HEK293 (cell line): ENCODE data around the gene CDCP1.

Experiments
- CTCF ChIA-PET: fragments of 350-600 bp; formaldehyde crosslinking; extraction: SDS; loops from one replicate; lab custom pipeline; 2021; ENCODE audit warnings: antibody characterized with exemption; lab: Yijun Ruan, JAX
- POLR2A ChIA-PET: fragments of 300-600 bp; formaldehyde crosslinking; extraction: SDS; loops from one replicate; lab custom pipeline; 2020; ENCODE audit warnings: antibody characterized with exemption, inconsistent platforms; lab: Yijun Ruan, JAX
- H3K27ac ChIP-seq: fragments of 200-500 bp; sonication (Bioruptor generic); 2 replicates; pipeline ENCODE4 v1.5.1; 2014; ENCODE audit warnings: low read depth, low read length, control low read depth, inconsistent platforms; ENCODE audit errors: extremely low read depth
- H3K36me3 ChIP-seq, 2 experiments: fragments of 200-500 bp in 1 of 2; sonication (Bioruptor generic) in 1 of 2; 1 replicate in 1 of 2; 2 replicates in 1 of 2; pipeline ENCODE4 v1.5.1; 2014 to 2017; ENCODE audit warnings: inconsistent platforms in 2 of 2, low read length in 2 of 2; ENCODE audit not compliant: control insufficient read depth in 2 of 2, insufficient read depth in 1 of 2
- H3K4me1 ChIP-seq: fragments of 200-500 bp; sonication (Bioruptor generic); 2 replicates; pipeline ENCODE4 v1.5.1; 2014; ENCODE audit warnings: mild to moderate bottlenecking, low read length, inconsistent platforms; ENCODE audit not compliant: control insufficient read depth, insufficient read depth
- H3K4me3 ChIP-seq: 2 replicates; pipeline ENCODE4 v1.5.1; 2011; ENCODE audit warnings: low read depth, mild to moderate bottlenecking, control low read depth, low read length, moderate library complexity
- H3K9me3 ChIP-seq: fragments of 200-500 bp; sonication (Bioruptor generic); 2 replicates; pipeline ENCODE4 v1.5.1; 2014; ENCODE audit warnings: low read depth, low read length, inconsistent platforms; ENCODE audit not compliant: control insufficient read depth, insufficient read depth
- BCL11B ChIP-seq: fragments of 450-650 bp; formaldehyde crosslinking; IDR thresholded peaks from 2 replicates; pipeline ENCODE4 v1.5.1; 2016; ENCODE audit warnings: low read depth, missing biosample characterization, missing genetic modification characterization
- KLF10 ChIP-seq: fragments of 450-650 bp; IDR thresholded peaks from 2 replicates; pipeline ENCODE4 v1.5.1; 2018; ENCODE audit warnings: missing biosample characterization, mild to moderate bottlenecking, missing genetic modification characterization
- PRDM1 ChIP-seq: fragments of 450-650 bp; formaldehyde crosslinking; IDR thresholded peaks from 2 replicates; pipeline ENCODE4; 2016; ENCODE audit warnings: missing biosample characterization, missing genetic modification characterization
- SP7 ChIP-seq: fragments of 450-650 bp; formaldehyde crosslinking; IDR thresholded peaks from 2 replicates; pipeline ENCODE4 v1.5.1; 2016; ENCODE audit warnings: missing biosample characterization, missing genetic modification characterization
- WT1 ChIP-seq: fragments of 450-650 bp; formaldehyde crosslinking; IDR thresholded peaks from 2 replicates; pipeline ENCODE4 v1.5.1; 2016; ENCODE audit warnings: missing biosample characterization, missing genetic modification characterization
- ZNF133 ChIP-seq: fragments of 450-650 bp; formaldehyde crosslinking; IDR thresholded peaks from 2 replicates; pipeline ENCODE4 v1.5.1; 2016; ENCODE audit warnings: missing biosample characterization, missing genetic modification characterization
- ZNF146 ChIP-seq: fragments of 450-650 bp; formaldehyde crosslinking; IDR thresholded peaks from 2 replicates; pipeline ENCODE4 v1.5.1; 2016; ENCODE audit warnings: missing biosample characterization, missing genetic modification characterization
- ZNF157 ChIP-seq: fragments of 450-650 bp; formaldehyde crosslinking; IDR thresholded peaks from 2 replicates; pipeline ENCODE4 v1.5.1; 2016; ENCODE audit warnings: missing biosample characterization, missing genetic modification characterization
- ZNF19 ChIP-seq: fragments of 450-650 bp; formaldehyde crosslinking; IDR thresholded peaks from 2 replicates; pipeline ENCODE4; 2016; ENCODE audit warnings: missing biosample characterization, missing genetic modification characterization, low read depth
- ZNF514 ChIP-seq: fragments of 450-650 bp; formaldehyde crosslinking; IDR thresholded peaks from 2 replicates; pipeline ENCODE4 v1.5.1; 2016; ENCODE audit warnings: missing biosample characterization, missing genetic modification characterization
- ZNF600 ChIP-seq: fragments of 450-650 bp; formaldehyde crosslinking; IDR thresholded peaks from 2 replicates; pipeline ENCODE4 v1.5.1; 2016; ENCODE audit warnings: missing biosample characterization, missing genetic modification characterization
- ZNF624 ChIP-seq: fragments of 450-650 bp; formaldehyde crosslinking; IDR thresholded peaks from 2 replicates; pipeline ENCODE4 v1.5.1; 2017; ENCODE audit warnings: missing biosample characterization, missing genetic modification characterization
- ZNF707 ChIP-seq: fragments of 450-650 bp; formaldehyde crosslinking; IDR thresholded peaks from 2 replicates; pipeline ENCODE4 v1.5.1; 2016; ENCODE audit warnings: missing biosample characterization, missing genetic modification characterization
- ZNF747 ChIP-seq: fragments of 450-650 bp; formaldehyde crosslinking; IDR thresholded peaks from 2 replicates; pipeline ENCODE4 v1.5.1; 2016; ENCODE audit warnings: missing biosample characterization, missing genetic modification characterization
- ZNF792 ChIP-seq: fragments of 450-650 bp; formaldehyde crosslinking; IDR thresholded peaks from 2 replicates; pipeline ENCODE4 v1.5.1; 2016; ENCODE audit warnings: missing biosample characterization, missing genetic modification characterization
- ZXDB ChIP-seq: fragments of 450-650 bp; formaldehyde crosslinking; IDR thresholded peaks from 2 replicates; pipeline ENCODE4 v1.5.1; 2016; ENCODE audit warnings: missing biosample characterization, missing genetic modification characterization
- TF ChIP-seq, protein P1 (sequence below): fragments of 450-650 bp; formaldehyde crosslinking; optimal IDR thresholded peaks from 2 replicates; pipeline ENCODE3; 2016; ENCODE audit warnings: missing biosample characterization, mild to moderate bottlenecking, missing genetic modification characterization
- TF ChIP-seq, protein P2 (sequence below): fragments of 450-650 bp; formaldehyde crosslinking; IDR thresholded peaks from 2 replicates; pipeline ENCODE4 v1.5.0; 2017; ENCODE audit warnings: missing biosample characterization, missing genetic modification characterization, borderline replicate concordance
- TF ChIP-seq, protein P3 (sequence below): fragments of 450-650 bp; formaldehyde crosslinking; IDR thresholded peaks from 2 replicates; pipeline ENCODE4 v1.5.1; 2016; ENCODE audit warnings: missing biosample characterization, missing genetic modification characterization
- TF ChIP-seq, protein P4 (sequence below): fragments of 450-650 bp; formaldehyde crosslinking; IDR thresholded peaks from 2 replicates; pipeline ENCODE4 v1.5.1; 2017; ENCODE audit warnings: missing biosample characterization, missing genetic modification characterization
- TF ChIP-seq, protein P5 (sequence below): fragments of 450-650 bp; formaldehyde crosslinking; IDR thresholded peaks from 2 replicates; pipeline ENCODE4 v1.5.1; 2016; ENCODE audit warnings: missing biosample characterization, missing genetic modification characterization

CDCP1 gene

DNA sequence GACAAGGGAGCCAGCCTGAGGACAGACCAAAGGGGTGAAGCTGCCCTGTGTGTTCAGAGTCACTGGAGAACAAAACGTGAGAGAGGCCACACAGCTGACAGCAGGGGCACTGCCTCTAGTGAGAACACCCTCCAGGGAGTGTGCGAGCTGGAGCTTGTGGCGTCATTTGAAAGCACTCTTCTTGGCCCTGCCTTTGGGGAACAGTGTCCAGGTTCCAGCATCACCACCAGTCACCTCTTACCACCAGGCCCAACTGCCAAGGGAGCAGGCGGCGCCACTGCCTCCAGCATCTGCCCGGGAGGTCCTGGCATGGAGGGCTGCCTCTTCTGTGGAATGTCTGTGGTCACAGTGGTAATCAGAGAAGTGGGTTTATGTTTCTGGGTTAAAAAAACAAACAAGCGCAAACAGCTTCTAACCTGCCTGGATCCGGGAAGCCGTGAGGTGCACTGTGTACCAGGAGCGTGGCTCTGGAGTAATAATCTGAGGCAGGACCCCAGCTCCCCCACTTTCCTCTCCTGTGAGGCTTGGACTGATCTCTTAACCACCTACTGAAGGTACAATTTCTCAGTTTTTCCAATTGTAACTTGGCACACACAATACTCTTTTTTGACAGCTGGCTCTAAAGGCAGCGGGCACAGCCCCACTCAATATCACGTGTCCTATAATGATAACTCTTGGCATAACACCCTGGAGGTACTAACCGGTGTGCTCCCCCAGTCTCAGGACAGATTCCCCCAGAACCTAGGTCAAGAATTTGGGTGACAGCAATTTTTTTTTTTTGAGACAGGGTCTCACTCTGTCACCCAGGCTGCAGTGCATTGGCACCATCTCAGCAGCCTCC is 32.2 kb upstream of the CDCP1 start (continued):
- TF ChIP-seq, protein P1, sequence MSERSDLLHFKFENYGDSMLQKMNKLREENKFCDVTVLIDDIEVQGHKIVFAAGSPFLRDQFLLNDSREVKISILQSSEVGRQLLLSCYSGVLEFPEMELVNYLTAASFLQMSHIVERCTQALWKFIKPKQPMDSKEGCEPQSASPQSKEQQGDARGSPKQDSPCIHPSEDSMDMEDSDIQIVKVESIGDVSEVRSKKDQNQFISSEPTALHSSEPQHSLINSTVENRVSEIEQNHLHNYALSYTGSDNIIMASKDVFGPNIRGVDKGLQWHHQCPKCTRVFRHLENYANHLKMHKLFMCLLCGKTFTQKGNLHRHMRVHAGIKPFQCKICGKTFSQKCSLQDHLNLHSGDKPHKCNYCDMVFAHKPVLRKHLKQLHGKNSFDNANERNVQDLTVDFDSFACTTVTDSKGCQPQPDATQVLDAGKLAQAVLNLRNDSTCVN, result no peak
- TF ChIP-seq ZNF624 (tag by site-specific recombination) (no peak), PRDM1 (tag by site-specific recombination) (no peak), SP7 (tag by site-specific recombination) (no peak; the same call in 1 of the 2 replicates), ZNF707 (tag by site-specific recombination) (no peak), ZNF600 (tag by site-specific recombination) (peak; percentile 27; the same call in 1 of the 2 replicates), ZNF19 (tag by site-specific recombination) (no peak), ZNF747 (no peak), ZNF133 (tag by site-specific recombination) (no peak), ZNF146 (tag by site-specific recombination) (no peak), ZXDB (tag by site-specific recombination) (no peak), ZNF792 (tag by site-specific recombination) (no peak), ZNF514 (tag by site-specific recombination) (no peak)
- TF ChIP-seq, protein P2, sequence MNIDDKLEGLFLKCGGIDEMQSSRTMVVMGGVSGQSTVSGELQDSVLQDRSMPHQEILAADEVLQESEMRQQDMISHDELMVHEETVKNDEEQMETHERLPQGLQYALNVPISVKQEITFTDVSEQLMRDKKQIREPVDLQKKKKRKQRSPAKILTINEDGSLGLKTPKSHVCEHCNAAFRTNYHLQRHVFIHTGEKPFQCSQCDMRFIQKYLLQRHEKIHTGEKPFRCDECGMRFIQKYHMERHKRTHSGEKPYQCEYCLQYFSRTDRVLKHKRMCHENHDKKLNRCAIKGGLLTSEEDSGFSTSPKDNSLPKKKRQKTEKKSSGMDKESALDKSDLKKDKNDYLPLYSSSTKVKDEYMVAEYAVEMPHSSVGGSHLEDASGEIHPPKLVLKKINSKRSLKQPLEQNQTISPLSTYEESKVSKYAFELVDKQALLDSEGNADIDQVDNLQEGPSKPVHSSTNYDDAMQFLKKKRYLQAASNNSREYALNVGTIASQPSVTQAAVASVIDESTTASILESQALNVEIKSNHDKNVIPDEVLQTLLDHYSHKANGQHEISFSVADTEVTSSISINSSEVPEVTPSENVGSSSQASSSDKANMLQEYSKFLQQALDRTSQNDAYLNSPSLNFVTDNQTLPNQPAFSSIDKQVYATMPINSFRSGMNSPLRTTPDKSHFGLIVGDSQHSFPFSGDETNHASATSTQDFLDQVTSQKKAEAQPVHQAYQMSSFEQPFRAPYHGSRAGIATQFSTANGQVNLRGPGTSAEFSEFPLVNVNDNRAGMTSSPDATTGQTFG (tag by site-specific recombination), result no peak
- TF ChIP-seq, protein P3, sequence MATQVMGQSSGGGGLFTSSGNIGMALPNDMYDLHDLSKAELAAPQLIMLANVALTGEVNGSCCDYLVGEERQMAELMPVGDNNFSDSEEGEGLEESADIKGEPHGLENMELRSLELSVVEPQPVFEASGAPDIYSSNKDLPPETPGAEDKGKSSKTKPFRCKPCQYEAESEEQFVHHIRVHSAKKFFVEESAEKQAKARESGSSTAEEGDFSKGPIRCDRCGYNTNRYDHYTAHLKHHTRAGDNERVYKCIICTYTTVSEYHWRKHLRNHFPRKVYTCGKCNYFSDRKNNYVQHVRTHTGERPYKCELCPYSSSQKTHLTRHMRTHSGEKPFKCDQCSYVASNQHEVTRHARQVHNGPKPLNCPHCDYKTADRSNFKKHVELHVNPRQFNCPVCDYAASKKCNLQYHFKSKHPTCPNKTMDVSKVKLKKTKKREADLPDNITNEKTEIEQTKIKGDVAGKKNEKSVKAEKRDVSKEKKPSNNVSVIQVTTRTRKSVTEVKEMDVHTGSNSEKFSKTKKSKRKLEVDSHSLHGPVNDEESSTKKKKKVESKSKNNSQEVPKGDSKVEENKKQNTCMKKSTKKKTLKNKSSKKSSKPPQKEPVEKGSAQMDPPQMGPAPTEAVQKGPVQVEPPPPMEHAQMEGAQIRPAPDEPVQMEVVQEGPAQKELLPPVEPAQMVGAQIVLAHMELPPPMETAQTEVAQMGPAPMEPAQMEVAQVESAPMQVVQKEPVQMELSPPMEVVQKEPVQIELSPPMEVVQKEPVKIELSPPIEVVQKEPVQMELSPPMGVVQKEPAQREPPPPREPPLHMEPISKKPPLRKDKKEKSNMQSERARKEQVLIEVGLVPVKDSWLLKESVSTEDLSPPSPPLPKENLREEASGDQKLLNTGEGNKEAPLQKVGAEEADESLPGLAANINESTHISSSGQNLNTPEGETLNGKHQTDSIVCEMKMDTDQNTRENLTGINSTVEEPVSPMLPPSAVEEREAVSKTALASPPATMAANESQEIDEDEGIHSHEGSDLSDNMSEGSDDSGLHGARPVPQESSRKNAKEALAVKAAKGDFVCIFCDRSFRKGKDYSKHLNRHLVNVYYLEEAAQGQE (tag by site-specific recombination), result no peak

DNA sequence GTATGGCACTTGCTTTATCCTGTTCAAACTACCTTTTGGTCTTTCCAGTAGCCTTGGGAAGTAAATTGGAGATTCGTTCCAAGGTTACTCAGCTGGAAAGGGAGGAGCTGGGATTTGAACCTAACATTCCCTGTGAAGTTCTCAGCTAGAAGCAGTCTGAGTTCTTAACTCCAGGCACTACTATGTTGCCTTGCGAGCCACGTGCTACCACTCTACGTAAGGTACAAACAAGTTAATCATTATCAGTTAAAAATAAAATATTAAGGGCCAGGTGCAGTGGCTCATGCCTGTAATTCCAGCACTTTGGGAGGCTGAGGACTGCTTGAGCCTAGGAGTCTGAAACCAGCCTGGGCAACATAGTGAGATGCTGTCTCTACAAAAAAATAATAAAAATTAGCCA is 30.7 kb upstream of the CDCP1 start:
- CTCF ChIA-PET, result interaction anchor here (1.9 kb wide), 1 partner anchor 33 kb away, joined by 7 read pairs; no protein-coding TSS in a partner anchor
- no peaks in the 10 kb centered on the region for H3K4me1 ChIP-seq
- H3K9me3 ChIP-seq, result no peaks in the 10 kb centered on the region
- no peak overlapping the region for H3K4me3 ChIP-seq
- no peak overlapping the region for H3K27ac ChIP-seq
- H3K36me3 ChIP-seq, result no peaks in the 10 kb centered on the region
- TF ChIP-seq ZNF157 (tag by site-specific recombination) (no peak), BCL11B (no peak), KLF10 (no peak), WT1 (no peak)
- TF ChIP-seq, protein P4, sequence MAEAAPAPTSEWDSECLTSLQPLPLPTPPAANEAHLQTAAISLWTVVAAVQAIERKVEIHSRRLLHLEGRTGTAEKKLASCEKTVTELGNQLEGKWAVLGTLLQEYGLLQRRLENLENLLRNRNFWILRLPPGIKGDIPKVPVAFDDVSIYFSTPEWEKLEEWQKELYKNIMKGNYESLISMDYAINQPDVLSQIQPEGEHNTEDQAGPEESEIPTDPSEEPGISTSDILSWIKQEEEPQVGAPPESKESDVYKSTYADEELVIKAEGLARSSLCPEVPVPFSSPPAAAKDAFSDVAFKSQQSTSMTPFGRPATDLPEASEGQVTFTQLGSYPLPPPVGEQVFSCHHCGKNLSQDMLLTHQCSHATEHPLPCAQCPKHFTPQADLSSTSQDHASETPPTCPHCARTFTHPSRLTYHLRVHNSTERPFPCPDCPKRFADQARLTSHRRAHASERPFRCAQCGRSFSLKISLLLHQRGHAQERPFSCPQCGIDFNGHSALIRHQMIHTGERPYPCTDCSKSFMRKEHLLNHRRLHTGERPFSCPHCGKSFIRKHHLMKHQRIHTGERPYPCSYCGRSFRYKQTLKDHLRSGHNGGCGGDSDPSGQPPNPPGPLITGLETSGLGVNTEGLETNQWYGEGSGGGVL, result no peak
- TF ChIP-seq, protein P5, sequence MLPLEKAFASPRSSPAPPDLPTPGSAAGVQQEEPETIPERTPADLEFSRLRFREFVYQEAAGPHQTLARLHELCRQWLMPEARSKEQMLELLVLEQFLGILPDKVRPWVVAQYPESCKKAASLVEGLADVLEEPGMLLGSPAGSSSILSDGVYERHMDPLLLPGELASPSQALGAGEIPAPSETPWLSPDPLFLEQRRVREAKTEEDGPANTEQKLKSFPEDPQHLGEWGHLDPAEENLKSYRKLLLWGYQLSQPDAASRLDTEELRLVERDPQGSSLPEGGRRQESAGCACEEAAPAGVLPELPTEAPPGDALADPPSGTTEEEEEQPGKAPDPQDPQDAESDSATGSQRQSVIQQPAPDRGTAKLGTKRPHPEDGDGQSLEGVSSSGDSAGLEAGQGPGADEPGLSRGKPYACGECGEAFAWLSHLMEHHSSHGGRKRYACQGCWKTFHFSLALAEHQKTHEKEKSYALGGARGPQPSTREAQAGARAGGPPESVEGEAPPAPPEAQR (tag by site-specific recombination), result no peak
- TF ChIP-seq, all 188 proteins: peak for 0
- POLR2A ChIA-PET, result no interaction called here
